SU-DHL-6 (cell line): Measurements from ENCODE around the gene GALNT17.
"Not testable (repeated sequence)": the region's sequence is repeated elsewhere in the genome, so short reads cannot be mapped to it uniquely, and the experiment has no call there.

Experiments used
- H2AFZ ChIP-seq: fragments of 200-600 bp; sonication (generic); 2 replicates; pipeline ENCODE4 v1.6.1; 2014; ENCODE audit warnings: low read depth, mild to moderate bottlenecking, moderate library complexity, mixed read lengths, antibody characterized with exemption, low read length; ENCODE audit not compliant: severe bottlenecking
- H3F3A ChIP-seq: fragments of 200-600 bp; shearing (Covaris generic); 2 replicates; pipeline ENCODE4 v1.6.0; 2016; ENCODE audit warnings: antibody characterized with exemption, mild to moderate bottlenecking; ENCODE audit not compliant: insufficient read depth
- H3K27ac ChIP-seq: fragments of 200-600 bp; sonication (generic); 2 replicates; pipeline ENCODE4 v1.5.1; 2016; ENCODE audit warnings: low read depth, mild to moderate bottlenecking, low read length, moderate library complexity, mixed read lengths
- H3K27me3 ChIP-seq: fragments of 200-600 bp; sonication (generic), shearing (Covaris generic); 2 replicates; pipeline ENCODE4 v1.6.0; 2014; ENCODE audit warnings: mild to moderate bottlenecking, low read length
- H3K36me3 ChIP-seq: fragments of 200-600 bp; sonication (generic); 2 replicates; pipeline ENCODE4 v1.6.1; 2014; ENCODE audit warnings: mild to moderate bottlenecking, low read length, mixed read lengths
- H3K4me2 ChIP-seq: fragments of 300-600, 200-600 bp; shearing (Covaris generic), sonication (generic); 2 replicates; pipeline ENCODE4 v1.6.0; 2014; ENCODE audit warnings: low read length, low read depth, mild to moderate bottlenecking; ENCODE audit not compliant: poor library complexity, severe bottlenecking
- H3K4me3 ChIP-seq: fragments of 200-600 bp; sonication (generic); 2 replicates; pipeline ENCODE4 v1.5.1; 2014; ENCODE audit warnings: antibody characterized with exemption, low read length, mild to moderate bottlenecking, mixed read lengths; ENCODE audit not compliant: insufficient read depth, poor library complexity, severe bottlenecking
- H3K79me2 ChIP-seq: fragments of 200-600 bp; sonication (generic); 2 replicates; pipeline ENCODE4 v1.6.1; 2014; ENCODE audit warnings: mild to moderate bottlenecking, low read length, moderate library complexity; ENCODE audit not compliant: insufficient read depth
- H3K9ac ChIP-seq: fragments of 200-600 bp; sonication (generic); 2 replicates; pipeline ENCODE4 v1.7.0; 2014; ENCODE audit warnings: mild to moderate bottlenecking, low read length
- H3K9me2 ChIP-seq: fragments of 200-600 bp; sonication (generic); replicated peaks from 2 replicates; pipeline ENCODE4 v1.6.1; 2014; ENCODE audit warnings: low read length; ENCODE audit not compliant: insufficient read depth
- H3K9me3 ChIP-seq: fragments of 200-600 bp; sonication (generic); 2 replicates; pipeline ENCODE4 v1.6.1; 2014; ENCODE audit warnings: low read length, mixed read lengths; ENCODE audit not compliant: insufficient read depth
- H4K20me1 ChIP-seq: fragments of 200-600 bp; sonication (generic); 2 replicates; pipeline ENCODE4 v1.6.1; 2014; ENCODE audit warnings: low read depth, mild to moderate bottlenecking, antibody characterized with exemption, low read length, moderate library complexity, mixed read lengths
- CTCF ChIP-seq: fragments of 200-600 bp; sonication (generic); IDR thresholded peaks from one replicate; pipeline ENCODE4 v1.5.1; 2017; ENCODE audit warnings: antibody characterized with exemption, mild to moderate bottlenecking, low read length, moderate library complexity; ENCODE audit not compliant: insufficient read depth, poor library complexity, severe bottlenecking
- EZH2phosphoT487 ChIP-seq: fragments of 200-600 bp; sonication (generic), shearing (Covaris generic); conservative IDR thresholded peaks from 2 replicates; pipeline ENCODE4 v1.6.1; 2018; ENCODE audit warnings: mild to moderate bottlenecking, antibody characterized with exemption, low read length, moderate library complexity, mixed read lengths

GALNT17 gene

GRCh38 chr7:71627651-71628050 lies 495.7 kb downstream of the GALNT17 start:
- Histone ChIP-seq H3K27me3 (no peaks in the 10 kb centered on the region), H2AFZ (no peak overlapping the region), H3K9me2 (no peaks in the 10 kb centered on the region), H3K9me3 (no peaks in the 10 kb centered on the region), H3F3A (no peaks in the 10 kb centered on the region), H4K20me1 (no peaks in the 10 kb centered on the region), H3K9ac (no peak overlapping the region), H3K79me2 (no peaks in the 10 kb centered on the region), H3K4me3 (no peak overlapping the region), H3K27ac (no peak overlapping the region), H3K36me3 (no peaks in the 10 kb centered on the region), H3K4me2 (no peak overlapping the region)
- TF ChIP-seq EZH2phosphoT487: no peak
- TF ChIP-seq CTCF: no peak

- Histone ChIP-seq H3F3A (no peaks in the 10 kb centered on the region), H4K20me1 (no peaks in the 10 kb centered on the region), H3K4me2 (no peak overlapping the region), H3K4me3 (no peak overlapping the region), H3K9ac (no peak overlapping the region), H2AFZ (no peak overlapping the region), H3K27ac (no peak overlapping the region), H3K79me2 (no peaks in the 10 kb centered on the region), H3K36me3 (no peaks in the 10 kb centered on the region), H3K9me2 (no peaks in the 10 kb centered on the region), H3K9me3 (no peaks in the 10 kb centered on the region), H3K27me3 (no peaks in the 10 kb centered on the region)
- TF ChIP-seq CTCF: no peak
- no peak for TF ChIP-seq EZH2phosphoT487
Measured at GRCh38 chr7:71630516-71630915, 498.6 kb downstream of the GALNT17 start.

GRCh38 chr7:71633551-71634008 lies 501.6 kb downstream of the GALNT17 start:
- Histone ChIP-seq H3K9me3 (no peaks in the 10 kb centered on the region), H3K4me3 (no peak overlapping the region), H2AFZ (no peak overlapping the region), H3K9ac (no peak overlapping the region), H3K79me2 (no peaks in the 10 kb centered on the region), H3K9me2 (no peaks in the 10 kb centered on the region), H3K27me3 (no peaks in the 10 kb centered on the region), H3K36me3 (no peaks in the 10 kb centered on the region), H3K4me2 (no peak overlapping the region), H3F3A (no peaks in the 10 kb centered on the region), H3K27ac (no peak overlapping the region), H4K20me1 (no peaks in the 10 kb centered on the region)
- no peak for TF ChIP-seq EZH2phosphoT487
- TF ChIP-seq CTCF: no peak

- not testable (repeated sequence) for H3K36me3 ChIP-seq, H3K4me3 ChIP-seq, H2AFZ ChIP-seq, H3K9ac ChIP-seq, H3K27me3 ChIP-seq, H3K9me2 ChIP-seq, H3K9me3 ChIP-seq, H3K27ac ChIP-seq, H3K79me2 ChIP-seq, H3F3A ChIP-seq, H4K20me1 ChIP-seq, H3K4me2 ChIP-seq
Measured at GRCh38 chr7:71635849-71636248, 503.9 kb downstream of the GALNT17 start.
